Left hindlimb (tissue), 1 donor: Measurements from ENCODE around the gene SPEF2.
"Not testable (repeated sequence)": the region's sequence is repeated elsewhere in the genome, so short reads cannot be mapped to it uniquely, and the experiment has no call there.

Source experiments
- DNase-seq: peaks from one replicate; pipeline ENCODE4 v3.0.0-alpha.2; 2018

SPEF2 gene

DNA sequence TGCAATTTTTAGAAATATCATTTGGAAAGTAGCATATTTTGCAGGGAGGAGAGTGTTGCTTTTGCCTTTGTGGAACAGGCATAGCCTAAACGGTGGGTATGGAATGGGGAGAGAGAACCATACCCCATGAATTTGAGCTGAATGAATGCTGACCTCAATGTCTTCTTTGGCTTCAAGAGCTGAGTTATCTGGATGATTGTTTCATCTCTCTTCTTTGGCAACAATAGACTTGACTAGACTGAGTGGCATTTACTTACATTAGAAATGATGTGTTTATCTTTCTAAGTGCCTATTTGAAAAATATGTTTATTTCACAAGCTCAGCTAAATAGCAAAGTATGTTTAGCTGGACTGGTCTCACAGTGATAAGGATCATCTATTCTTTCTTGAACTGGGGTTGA lies 42.8 kb downstream of the SPEF2 start:
- DNase-seq: no peak

DNA sequence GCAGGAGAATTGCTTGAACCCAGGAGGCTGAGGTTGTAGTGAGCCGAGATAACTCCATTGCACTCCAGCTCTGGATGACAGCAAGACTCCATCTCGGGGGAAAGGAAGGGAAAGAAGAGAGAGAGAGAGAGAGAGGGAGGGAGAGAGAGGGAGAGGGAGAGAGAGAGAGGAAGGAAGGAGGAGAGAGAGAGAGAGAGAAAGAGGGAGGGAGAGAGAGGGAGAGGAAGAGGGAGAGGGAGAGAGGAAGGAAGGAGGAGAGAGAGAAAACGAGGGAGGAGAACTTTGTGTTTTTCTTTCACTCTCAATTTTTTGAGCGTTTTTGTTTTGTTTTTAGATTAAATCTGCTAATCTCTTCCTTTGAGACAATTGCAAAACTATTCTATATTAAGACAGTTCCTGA lies 46.9 kb downstream of the SPEF2 start:
- no peak for DNase-seq

DNA sequence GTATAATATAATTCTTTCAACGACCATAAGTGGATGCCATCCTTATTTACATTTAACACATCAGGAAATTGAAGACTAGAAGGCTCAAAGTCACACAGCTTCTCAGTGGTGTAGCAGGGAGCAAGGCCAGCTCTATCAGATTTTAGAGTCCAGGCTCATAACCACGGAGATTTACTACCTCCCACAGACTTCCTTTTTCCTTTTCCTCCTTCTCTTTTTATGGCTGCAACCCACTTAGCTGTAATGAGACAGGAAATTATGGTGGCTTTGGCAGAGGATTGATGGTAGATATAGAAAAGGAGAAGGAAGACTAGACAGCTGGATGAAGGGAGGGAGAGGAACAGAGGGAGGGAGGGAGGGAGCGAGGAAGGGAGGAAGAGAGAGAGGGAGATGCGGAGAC lies 47.4 kb downstream of the SPEF2 start:
- DNase-seq: no peak

- DNase-seq: no peak
These were observed 50.7 kb downstream of the SPEF2 start for GRCh38 chr5:35668319-35668718.

GRCh38 chr5:35668794-35669193 lies 51.1 kb downstream of the SPEF2 start:
- no peak for DNase-seq

DNA sequence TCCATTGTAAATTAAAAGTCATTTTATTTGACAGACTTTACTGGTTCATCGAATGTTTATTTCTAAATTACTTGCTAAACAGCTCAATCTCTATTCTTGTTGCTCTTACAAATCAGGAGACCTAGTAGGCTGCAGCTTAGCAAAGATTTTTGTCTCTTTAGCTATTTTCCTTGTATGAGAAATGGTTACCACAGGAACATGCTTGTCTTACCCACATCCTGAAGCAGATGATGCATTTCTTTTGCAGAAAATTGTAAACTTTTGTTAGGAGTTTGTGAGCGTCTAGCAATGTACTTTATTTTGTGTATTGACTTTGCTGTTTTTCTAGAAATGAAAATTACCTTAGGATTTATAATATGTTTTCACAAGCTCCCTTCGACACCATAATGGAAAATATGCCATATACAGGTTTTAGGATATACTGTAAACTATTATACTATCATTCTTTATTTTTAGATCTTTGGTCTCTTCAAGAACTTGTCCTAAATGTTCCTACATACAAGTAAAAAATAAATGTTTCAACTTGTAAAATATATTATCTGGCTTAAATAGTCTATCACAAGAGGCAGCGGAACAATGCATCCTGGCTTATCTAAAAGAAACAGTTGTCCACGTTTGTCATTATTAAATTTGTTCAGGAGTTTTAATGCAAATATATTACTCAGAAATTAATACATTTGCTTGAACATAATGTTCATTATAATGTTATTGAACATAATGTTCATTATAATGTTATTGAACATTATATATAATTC lies 54.1 kb downstream of the SPEF2 start:
- DNase-seq: no peak

DNA sequence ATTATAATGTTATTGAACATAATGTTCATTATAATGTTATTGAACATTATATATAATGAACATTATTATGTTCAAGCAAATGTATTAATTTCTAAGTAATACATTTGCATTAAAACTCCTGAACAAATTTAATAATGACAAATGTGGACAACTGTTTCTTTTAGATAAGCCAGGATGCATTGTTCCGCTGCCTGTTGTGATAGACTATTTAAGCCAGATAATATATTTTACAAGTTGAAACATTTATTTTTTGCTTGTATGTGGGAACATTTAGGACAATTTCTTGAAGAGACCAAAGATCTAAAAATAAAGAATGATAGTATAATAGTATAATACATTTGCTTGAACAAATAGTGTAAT lies 54.6 kb downstream of the SPEF2 start:
- DNase-seq: not testable (repeated sequence)

GRCh38 chr5:35672995-35673394 lies 55.3 kb downstream of the SPEF2 start:
- peak; percentile 40 for DNase-seq

- no peak for DNase-seq
These were observed 56.4 kb downstream of the SPEF2 start for GRCh38 chr5:35674049-35674448.

- DNase-seq: no peak
These were observed 57.7 kb downstream of the SPEF2 start for GRCh38 chr5:35675392-35675791.

DNA sequence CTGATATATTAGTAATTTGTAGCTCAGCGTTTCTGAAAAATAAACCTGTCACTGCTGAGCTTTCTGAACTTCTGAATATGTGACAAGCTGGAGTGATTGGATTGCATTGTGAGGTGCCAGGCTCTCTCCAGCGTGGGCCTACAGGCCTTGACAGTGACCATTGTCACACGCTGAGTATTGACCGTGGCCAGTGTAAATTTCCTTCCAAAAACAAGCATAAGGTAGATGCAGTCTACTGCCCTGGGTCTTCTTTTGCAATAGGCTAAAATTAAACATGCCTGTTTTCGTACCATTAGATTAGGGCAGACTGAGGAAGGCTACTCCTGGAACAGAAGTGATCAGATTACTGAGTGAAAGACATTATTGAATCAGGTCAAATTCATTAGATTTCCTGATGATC lies 60.2 kb downstream of the SPEF2 start:
- DNase-seq: no peak

DNA sequence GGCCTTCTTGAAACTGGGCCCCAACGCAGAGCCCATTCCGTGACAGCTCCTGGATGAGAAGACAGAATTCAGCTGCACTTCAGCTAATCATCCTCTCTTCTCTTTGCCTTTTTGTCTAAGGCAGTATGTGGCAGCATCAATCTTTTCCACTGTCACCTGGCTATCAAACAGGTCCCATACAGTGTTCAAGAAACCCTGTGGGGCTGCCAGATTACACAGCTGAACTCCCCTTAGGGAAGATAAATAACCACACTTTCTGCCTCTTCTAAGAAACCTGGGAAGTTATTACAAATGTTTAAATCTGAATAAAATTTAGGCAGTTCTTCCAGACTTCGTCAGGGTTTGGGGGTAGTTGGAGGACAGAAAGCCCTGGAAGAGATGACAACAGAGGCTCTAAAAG lies 61.0 kb downstream of the SPEF2 start:
- no peak for DNase-seq

DNA sequence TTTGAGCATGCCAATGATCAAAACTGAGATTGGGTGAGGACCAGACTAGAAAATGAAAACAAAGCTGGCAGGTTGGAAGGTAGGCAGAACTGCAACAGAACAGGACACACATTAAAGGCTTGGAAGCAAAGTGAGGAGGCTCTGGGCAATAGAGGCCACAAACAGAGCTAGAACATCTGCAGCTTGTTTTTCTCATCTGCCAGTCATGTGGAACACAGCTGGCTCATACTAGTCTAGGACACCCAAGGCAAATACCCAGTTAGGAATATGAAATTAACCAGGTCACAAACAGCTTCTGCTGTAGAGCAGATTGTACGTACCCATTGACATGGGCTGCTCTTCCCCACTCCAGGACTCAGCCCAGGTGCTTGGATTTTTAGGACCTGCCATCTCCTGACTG lies 61.7 kb downstream of the SPEF2 start:
- DNase-seq: no peak

- no peak for DNase-seq
These were observed 64.2 kb downstream of the SPEF2 start for GRCh38 chr5:35681911-35682310.

DNA sequence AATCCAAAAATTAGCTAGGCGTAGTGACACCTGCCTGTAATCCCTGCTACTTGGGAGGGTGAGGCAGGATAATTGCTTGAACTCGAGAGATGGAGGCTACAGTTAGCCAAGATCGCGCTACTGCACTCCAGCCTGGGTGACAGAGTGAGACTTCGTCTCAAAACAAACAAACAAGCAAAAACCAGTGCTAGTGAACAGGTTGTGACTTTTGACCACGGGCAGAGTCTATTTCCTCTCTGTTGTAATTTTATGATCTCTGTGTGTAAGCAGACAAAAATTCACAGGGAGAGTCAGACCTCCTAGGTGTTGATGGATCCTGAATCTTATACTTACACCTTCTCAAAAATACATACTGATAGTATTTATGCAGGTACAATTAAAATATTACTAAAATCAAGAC lies 65.8 kb downstream of the SPEF2 start:
- DNase-seq: no peak

DNA sequence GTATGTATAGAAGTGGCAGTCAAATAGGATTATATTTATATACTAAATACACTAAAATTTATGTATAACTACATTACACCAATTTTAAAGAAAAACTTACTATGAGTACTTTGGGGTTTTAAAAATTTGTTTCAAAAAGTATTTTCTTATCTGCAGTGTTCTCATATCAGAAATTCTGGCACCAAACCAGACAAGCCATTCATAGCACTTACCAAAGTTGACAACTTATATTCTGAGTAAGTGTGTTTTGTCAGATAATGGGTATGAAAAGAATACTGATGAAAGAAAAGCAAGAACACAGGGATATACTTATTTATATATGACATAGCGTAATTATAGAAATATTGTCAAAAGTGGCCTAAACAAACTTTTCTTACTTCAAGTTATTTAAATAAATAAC lies 67.5 kb downstream of the SPEF2 start:
- no peak for DNase-seq

DNA sequence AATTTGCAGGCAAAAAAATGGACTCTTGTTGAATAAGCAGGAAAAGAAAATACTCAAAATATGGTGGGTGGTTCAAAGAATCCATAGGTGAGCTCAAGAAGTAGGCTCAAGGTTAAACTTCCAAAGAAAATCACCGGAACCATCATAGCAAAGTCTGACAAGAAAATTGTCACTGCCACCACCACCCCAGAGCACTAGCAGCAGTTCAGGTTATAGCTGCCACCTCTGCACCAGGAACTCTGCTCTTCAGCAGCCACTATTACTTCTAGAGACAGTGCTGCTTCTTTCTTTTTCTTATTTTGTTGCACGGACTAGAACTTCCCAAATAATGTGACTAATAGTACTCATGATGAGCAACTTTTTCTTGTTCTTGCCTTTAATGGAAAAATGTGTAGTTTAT lies 70.3 kb downstream of the SPEF2 start:
- DNase-seq: no peak

DNA sequence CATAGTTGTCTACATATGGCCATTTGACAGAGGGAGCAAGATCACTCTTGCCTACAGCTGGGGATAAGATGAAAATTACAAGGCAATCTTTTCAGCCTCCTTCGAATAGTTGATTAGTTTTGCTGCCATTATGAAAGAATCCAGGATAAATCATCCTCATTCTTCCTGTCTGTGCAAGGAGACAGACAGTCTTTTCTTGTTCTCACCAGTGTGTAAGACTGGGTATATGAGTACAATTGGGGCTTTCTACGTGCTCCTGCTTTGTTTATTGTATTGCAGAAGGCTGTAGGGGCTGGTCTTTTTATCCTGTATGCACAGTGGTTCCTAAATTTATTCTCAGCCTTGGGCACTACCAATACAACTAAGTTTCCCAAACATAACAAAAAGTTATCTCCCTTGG lies 76.8 kb downstream of the SPEF2 start:
- DNase-seq: no peak

DNA sequence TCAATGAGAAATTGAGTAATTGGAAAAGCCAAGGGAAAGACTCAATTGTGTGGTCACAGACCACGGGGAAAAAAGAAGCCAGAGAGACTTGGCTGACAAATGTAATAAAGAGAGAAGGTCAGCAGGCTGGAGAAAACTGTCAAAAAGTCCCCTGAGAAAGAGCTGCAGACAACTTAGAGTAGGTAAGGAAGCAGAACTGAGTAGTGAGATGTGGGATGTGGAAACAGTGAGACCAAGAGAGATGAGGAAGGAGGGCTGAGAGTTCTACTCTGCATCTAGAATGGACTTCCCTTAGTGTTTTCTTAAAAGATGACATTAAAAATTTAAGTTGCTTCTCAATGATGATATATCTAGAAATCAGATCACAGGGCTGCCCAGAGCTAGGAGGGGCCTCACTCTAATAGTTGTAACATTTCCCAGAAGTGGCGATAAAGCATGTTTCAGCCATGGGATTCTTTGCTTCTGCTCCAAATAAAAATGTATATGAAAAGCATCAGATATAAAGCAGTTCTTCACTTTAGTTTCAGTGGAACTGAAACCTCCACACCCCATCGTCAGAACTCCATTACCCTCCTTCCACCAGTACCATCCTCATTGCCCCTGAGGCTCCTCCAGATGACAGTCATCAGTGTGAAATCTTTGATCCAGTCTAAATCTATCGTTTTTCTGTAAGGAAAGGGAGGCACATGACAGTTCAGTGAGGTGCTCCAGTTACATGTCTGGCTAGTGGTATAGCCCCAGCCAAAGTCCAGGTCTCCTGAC lies 80.6 kb downstream of the SPEF2 start:
- no peak for DNase-seq

GRCh38 chr5:35707659-35708058 lies 90.0 kb downstream of the SPEF2 start:
- no peak for DNase-seq

GRCh38 chr5:35709688-35710087 lies 92.0 kb downstream of the SPEF2 start:
- DNase-seq: no peak

DNA sequence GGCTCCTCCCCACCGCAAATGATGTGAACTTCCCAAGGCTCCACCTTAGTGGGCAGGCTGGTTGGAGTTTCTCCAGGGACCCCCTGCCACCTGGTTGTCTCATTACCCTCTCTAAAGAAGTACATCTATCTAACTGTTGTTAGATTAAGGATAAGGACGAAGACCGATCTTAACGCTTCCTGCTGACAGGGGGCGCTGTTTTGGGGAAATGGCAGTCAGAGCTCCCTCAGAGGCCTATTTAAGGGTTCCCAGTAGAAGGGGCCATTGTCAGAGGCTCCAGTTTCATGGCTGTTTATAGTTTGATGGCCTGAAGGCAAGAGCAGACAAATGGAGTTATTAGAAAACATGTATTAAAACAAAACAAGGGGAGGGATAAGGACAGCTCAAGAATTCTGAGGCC lies 100.1 kb downstream of the SPEF2 start:
- DNase-seq: no peak

GRCh38 chr5:35735718-35736117 lies 118.1 kb downstream of the SPEF2 start:
- no peak for DNase-seq

GRCh38 chr5:35736280-35736679 lies 118.6 kb downstream of the SPEF2 start:
- DNase-seq: no peak
